GM13976 (cell line): ENCODE measurements around the gene CHST9.

Source experiments
- DNase-seq: peaks from one replicate; pipeline ENCODE4 v3.0.0; 2012; ENCODE audit warnings: low spot score
- CTCF ChIP-seq: IDR thresholded peaks from 2 replicates; pipeline ENCODE4 v1.5.1; 2012; ENCODE audit warnings: borderline replicate concordance, mild to moderate bottlenecking; ENCODE audit not compliant: insufficient read depth; ENCODE audit errors: extremely low read depth, missing control alignments, control extremely low read depth
- in situ Hi-C: fragments of 300-500 bp; cut with MboI; formaldehyde crosslinking; loops from one replicate; pipeline ENCODE4 v1.12.0; 2022; ENCODE audit warnings: low sequenced_read_pairs, mixed read lengths, inconsistent platforms; ENCODE audit not compliant: unreplicated experiment

CHST9 gene

GRCh38 chr18:27130065-27130630 lies 55.0 kb downstream of the CHST9 start:
- TF ChIP-seq CTCF, result no peak
- DNase-seq, result no peak
- in situ Hi-C loops, result no loop called here

- no peak for DNase-seq
- TF ChIP-seq CTCF, result no peak
- in situ Hi-C loops, result no loop called here
Measured at GRCh38 chr18:27124196-27124595, 60.9 kb downstream of the CHST9 start.

GRCh38 chr18:27121108-27121507 lies 64.0 kb downstream of the CHST9 start:
- no peak for DNase-seq
- in situ Hi-C loops, result no loop called here
- no peak for TF ChIP-seq CTCF

DNA sequence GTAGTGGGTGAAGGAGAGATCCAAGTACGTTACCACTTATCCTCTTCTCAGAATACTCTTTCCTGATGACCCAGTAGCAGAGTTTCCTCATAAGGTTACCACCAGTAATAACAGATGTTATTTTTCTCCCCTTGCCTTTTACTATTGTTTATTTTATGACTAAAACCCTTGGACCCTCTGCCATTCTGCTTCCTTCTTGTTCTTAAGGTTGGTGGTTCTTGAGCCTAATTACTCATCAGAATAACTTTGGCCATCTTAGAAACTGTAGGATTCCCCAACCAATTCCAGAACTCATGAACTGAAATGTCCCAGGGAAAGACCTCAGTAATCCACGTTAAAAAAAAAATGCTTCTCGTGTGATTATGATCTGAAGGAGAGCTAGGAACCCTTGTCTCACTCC lies 64.9 kb downstream of the CHST9 start:
- no peak for DNase-seq
- no peak for TF ChIP-seq CTCF
- in situ Hi-C loops, result no loop called here

DNA sequence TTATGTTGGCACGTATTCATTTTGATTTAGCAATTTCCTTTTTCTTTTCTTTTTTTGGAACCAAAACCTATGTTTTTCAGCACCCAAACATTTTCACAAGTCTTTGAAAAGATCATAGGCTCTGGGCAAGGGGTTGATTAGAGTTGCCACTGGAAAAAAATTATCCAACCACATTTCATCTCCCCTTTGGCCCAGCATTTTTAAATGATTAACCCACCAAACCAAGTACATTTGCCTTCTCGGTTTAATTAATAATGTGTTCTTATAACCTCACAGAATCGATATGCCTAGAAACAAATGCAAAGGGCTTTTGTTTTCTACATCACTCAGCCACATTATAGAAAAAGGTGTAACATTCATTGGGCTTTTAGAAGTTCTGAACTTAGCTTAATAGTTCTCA lies 66.1 kb downstream of the CHST9 start:
- no peak for TF ChIP-seq CTCF
- in situ Hi-C loops, result no loop called here

DNA sequence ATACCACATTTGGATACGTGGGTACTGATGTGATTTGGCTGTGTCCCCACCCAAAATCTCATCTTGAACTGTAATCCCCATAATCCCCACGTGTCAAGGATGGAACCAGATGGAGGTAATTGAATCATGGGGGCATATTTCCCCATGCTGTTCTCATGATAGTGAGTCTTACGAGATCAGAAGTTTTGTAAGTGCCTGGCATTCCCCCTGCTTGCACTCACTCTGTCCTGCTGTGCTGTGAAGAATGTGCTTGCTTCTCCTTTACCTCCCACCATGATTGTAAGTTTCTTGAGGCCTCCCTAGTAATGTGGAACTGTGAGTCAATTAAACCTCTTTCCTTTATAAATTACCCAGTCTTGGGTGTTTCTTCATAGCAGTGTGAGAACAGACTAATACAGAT lies 70.3 kb downstream of the CHST9 start:
- TF ChIP-seq CTCF, result no peak
- in situ Hi-C loops, result no loop called here
- no peak for DNase-seq

More for the DNA sequence above, 66.1 kb downstream of the CHST9 start:
- DNase-seq, result no peak

DNA sequence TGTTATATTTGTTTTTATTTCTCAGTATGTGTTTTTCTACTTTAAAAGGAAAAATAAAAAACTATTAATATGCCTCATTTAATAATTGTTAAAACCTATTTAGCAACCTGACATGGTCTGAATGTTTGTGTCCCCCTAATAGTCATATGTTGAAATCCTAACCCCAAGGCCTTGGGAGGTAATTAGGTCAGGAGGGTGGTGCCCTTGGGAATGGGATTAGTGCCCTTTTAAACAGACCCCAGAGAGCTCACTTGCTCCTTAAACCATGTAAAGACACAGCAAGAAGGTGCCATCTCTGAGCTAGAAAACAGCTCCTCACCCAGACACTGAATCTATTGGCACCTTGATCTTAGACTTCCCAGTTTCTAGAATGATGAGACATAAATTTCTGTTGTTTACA lies 71.8 kb downstream of the CHST9 start:
- no peak for DNase-seq
- no peak for TF ChIP-seq CTCF

More for the DNA sequence above, 71.8 kb downstream of the CHST9 start:
- in situ Hi-C loops, result no loop called here
